Neural cell (in vitro differentiated cells): Measurements from ENCODE around the gene C16orf96.

ENCODE experiments used
- EP300 ChIP-seq: fragments of 450-650 bp; conservative IDR thresholded peaks from 2 replicates; pipeline ENCODE4 v1.6.1; 2014; ENCODE audit warnings: antibody characterized with exemption, mild to moderate bottlenecking, moderate library complexity; ENCODE audit not compliant: poor library complexity, severe bottlenecking
- EZH2 ChIP-seq: fragments of 200-600, 300-800 bp; shearing (Covaris generic), sonication (generic); IDR thresholded peaks from 2 replicates; pipeline ENCODE4 v1.6.1; 2014; ENCODE audit warnings: antibody characterized with exemption, low read length, borderline replicate concordance, mild to moderate bottlenecking; ENCODE audit not compliant: insufficient read depth, poor library complexity, severe bottlenecking
- MXI1 ChIP-seq: fragments of 450-650 bp; conservative IDR thresholded peaks from 2 replicates; pipeline ENCODE4 v1.6.1; 2014; ENCODE audit warnings: antibody characterized with exemption, mild to moderate bottlenecking; ENCODE audit not compliant: poor library complexity, severe bottlenecking
- POLR2AphosphoS5 ChIP-seq: IDR thresholded peaks from 2 replicates; pipeline ENCODE4 v1.6.1; 2012
- RAD21 ChIP-seq: fragments of 450-650 bp; conservative IDR thresholded peaks from 2 replicates; pipeline ENCODE4 v1.6.1; 2014; ENCODE audit warnings: antibody characterized with exemption, mild to moderate bottlenecking, moderate library complexity
- SMC3 ChIP-seq: fragments of 450-650 bp; conservative IDR thresholded peaks from 2 replicates; pipeline ENCODE4 v1.6.1; 2014; ENCODE audit warnings: antibody characterized with exemption, mild to moderate bottlenecking, moderate library complexity; ENCODE audit not compliant: poor library complexity
- TAF1 ChIP-seq: IDR thresholded peaks from 2 replicates; pipeline ENCODE4 v1.6.1; 2012; ENCODE audit warnings: low read depth
- TF ChIP-seq, protein P1 (sequence below): fragments of 450-650 bp; IDR thresholded peaks from 2 replicates; pipeline ENCODE4 v1.5.1; 2014; ENCODE audit warnings: antibody characterized with exemption, mild to moderate bottlenecking, moderate library complexity; ENCODE audit not compliant: poor library complexity, severe bottlenecking
- TF ChIP-seq, protein P2 (sequence below): IDR thresholded peaks from 2 replicates; pipeline ENCODE4 v1.6.1; 2012; ENCODE audit warnings: borderline replicate concordance

GRCh38 chr16:4649744-4650442, 93.8 kb downstream of the C16orf96 start:
- TF ChIP-seq EZH2 (no peak), MXI1 (no peak), POLR2AphosphoS5 (no peak), EP300 (no peak), RAD21 (no peak), SMC3 (no peak), TAF1 (no peak)
- TF ChIP-seq, protein P1, sequence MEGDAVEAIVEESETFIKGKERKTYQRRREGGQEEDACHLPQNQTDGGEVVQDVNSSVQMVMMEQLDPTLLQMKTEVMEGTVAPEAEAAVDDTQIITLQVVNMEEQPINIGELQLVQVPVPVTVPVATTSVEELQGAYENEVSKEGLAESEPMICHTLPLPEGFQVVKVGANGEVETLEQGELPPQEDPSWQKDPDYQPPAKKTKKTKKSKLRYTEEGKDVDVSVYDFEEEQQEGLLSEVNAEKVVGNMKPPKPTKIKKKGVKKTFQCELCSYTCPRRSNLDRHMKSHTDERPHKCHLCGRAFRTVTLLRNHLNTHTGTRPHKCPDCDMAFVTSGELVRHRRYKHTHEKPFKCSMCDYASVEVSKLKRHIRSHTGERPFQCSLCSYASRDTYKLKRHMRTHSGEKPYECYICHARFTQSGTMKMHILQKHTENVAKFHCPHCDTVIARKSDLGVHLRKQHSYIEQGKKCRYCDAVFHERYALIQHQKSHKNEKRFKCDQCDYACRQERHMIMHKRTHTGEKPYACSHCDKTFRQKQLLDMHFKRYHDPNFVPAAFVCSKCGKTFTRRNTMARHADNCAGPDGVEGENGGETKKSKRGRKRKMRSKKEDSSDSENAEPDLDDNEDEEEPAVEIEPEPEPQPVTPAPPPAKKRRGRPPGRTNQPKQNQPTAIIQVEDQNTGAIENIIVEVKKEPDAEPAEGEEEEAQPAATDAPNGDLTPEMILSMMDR: no peak
- TF ChIP-seq, protein P2, sequence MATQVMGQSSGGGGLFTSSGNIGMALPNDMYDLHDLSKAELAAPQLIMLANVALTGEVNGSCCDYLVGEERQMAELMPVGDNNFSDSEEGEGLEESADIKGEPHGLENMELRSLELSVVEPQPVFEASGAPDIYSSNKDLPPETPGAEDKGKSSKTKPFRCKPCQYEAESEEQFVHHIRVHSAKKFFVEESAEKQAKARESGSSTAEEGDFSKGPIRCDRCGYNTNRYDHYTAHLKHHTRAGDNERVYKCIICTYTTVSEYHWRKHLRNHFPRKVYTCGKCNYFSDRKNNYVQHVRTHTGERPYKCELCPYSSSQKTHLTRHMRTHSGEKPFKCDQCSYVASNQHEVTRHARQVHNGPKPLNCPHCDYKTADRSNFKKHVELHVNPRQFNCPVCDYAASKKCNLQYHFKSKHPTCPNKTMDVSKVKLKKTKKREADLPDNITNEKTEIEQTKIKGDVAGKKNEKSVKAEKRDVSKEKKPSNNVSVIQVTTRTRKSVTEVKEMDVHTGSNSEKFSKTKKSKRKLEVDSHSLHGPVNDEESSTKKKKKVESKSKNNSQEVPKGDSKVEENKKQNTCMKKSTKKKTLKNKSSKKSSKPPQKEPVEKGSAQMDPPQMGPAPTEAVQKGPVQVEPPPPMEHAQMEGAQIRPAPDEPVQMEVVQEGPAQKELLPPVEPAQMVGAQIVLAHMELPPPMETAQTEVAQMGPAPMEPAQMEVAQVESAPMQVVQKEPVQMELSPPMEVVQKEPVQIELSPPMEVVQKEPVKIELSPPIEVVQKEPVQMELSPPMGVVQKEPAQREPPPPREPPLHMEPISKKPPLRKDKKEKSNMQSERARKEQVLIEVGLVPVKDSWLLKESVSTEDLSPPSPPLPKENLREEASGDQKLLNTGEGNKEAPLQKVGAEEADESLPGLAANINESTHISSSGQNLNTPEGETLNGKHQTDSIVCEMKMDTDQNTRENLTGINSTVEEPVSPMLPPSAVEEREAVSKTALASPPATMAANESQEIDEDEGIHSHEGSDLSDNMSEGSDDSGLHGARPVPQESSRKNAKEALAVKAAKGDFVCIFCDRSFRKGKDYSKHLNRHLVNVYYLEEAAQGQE: no peak
